IMR-90 (cell line): ENCODE results near the gene MISP3. TPM values are rescaled to one million over a fixed set of nuclear protein-coding genes. Genes with fewer than 3 reads are reported as not detected.

Experiments used
- ATAC-seq: fragments of 200-7000 bp; cut with Tn5 transposase; 2 replicates; pipeline ENCODE4 v1.9.1; 2020; ENCODE audit warnings: low read depth, mild to moderate bottlenecking, moderate library complexity
- BruUV-seq: library from RNA; stranded (reverse); fragments of 400-500 nt; replicated peaks from 2 replicates; lab custom pipeline; 2021; lab: Mats Ljungman, UMichigan
- CTCF ChIA-PET: fragments of 300-600 bp; formaldehyde crosslinking; extraction: SDS; loops from one replicate; lab custom pipeline; 2021; ENCODE audit warnings: antibody characterized with exemption; lab: Yijun Ruan, JAX
- POLR2A ChIA-PET: fragments of 300-600 bp; sonication (Branson Sonifier 250); formaldehyde crosslinking; loops from one replicate; lab custom pipeline; 2022; ENCODE audit warnings: antibody characterized with exemption; ENCODE audit not compliant: unreplicated experiment; lab: Charles Lee
- DNase-seq: peaks from one replicate; pipeline ENCODE4 v3.0.0; 2013
- H2AFZ ChIP-seq: replicated peaks from 2 replicates; pipeline ENCODE3; 2013; ENCODE audit warnings: low read length, mild to moderate bottlenecking; ENCODE audit not compliant: poor library complexity
- H2AK5ac ChIP-seq: 2 replicates; pipeline ENCODE4 v1.6.1; 2013; ENCODE audit warnings: low read depth, low read length, inconsistent platforms
- H2AK9ac ChIP-seq: replicated peaks from 2 replicates; pipeline ENCODE3; 2013; ENCODE audit warnings: mild to moderate bottlenecking, low read depth, low read length, moderate library complexity; ENCODE audit not compliant: poor library complexity
- H2BK120ac ChIP-seq: 2 replicates; pipeline ENCODE4 v1.6.1; 2013; ENCODE audit warnings: low read depth, low read length, inconsistent platforms
- H2BK15ac ChIP-seq: 3 replicates; pipeline ENCODE4 v1.6.1; 2013; ENCODE audit warnings: low read depth, low read length, inconsistent platforms
- H2BK20ac ChIP-seq: 2 replicates; pipeline ENCODE4 v1.6.1; 2013; ENCODE audit warnings: low read depth, mild to moderate bottlenecking, inconsistent platforms, low read length, moderate library complexity
- H2BK5ac ChIP-seq: 2 replicates; pipeline ENCODE4 v1.6.1; 2013; ENCODE audit warnings: mild to moderate bottlenecking, low read depth, low read length, inconsistent platforms; ENCODE audit not compliant: poor library complexity, severe bottlenecking
- H3K14ac ChIP-seq: replicated peaks from 2 replicates; pipeline ENCODE4 v1.6.1; 2013; ENCODE audit warnings: low read depth, low read length, inconsistent platforms
- H3K18ac ChIP-seq: 2 replicates; pipeline ENCODE4 v1.6.1; 2013; ENCODE audit warnings: low read depth, low read length, control low read depth
- H3K23ac ChIP-seq: 2 replicates; pipeline ENCODE4 v1.6.1; 2013; ENCODE audit warnings: low read depth, low read length, inconsistent platforms
- H3K27ac ChIP-seq: 2 replicates; pipeline ENCODE4 v1.5.1; 2013; ENCODE audit warnings: mild to moderate bottlenecking, control low read depth, low read length; ENCODE audit not compliant: insufficient read depth
- H3K27me3 ChIP-seq: 2 replicates; pipeline ENCODE4 v1.6.1; 2013; ENCODE audit warnings: low read length; ENCODE audit not compliant: control insufficient read depth, insufficient read depth
- H3K36me3 ChIP-seq: 2 replicates; pipeline ENCODE4 v1.6.1; 2013; ENCODE audit warnings: low read length, mixed read lengths; ENCODE audit not compliant: control insufficient read depth, insufficient read depth
- H3K4ac ChIP-seq: 2 replicates; pipeline ENCODE4 v1.6.1; 2013; ENCODE audit warnings: low read depth, low read length, inconsistent platforms
- H3K4me1 ChIP-seq: 2 replicates; pipeline ENCODE4 v1.6.1; 2013; ENCODE audit warnings: low read length, mixed read lengths; ENCODE audit not compliant: control insufficient read depth, insufficient read depth
- H3K4me2 ChIP-seq: 2 replicates; pipeline ENCODE4 v1.6.1; 2013; ENCODE audit warnings: low read depth, mild to moderate bottlenecking, control low read depth, low read length, moderate library complexity
- H3K4me3 ChIP-seq: 2 replicates; pipeline ENCODE4 v1.5.1; 2013; ENCODE audit warnings: low read depth, mild to moderate bottlenecking, control low read depth, low read length, moderate library complexity; ENCODE audit not compliant: insufficient read depth
- H3K56ac ChIP-seq: 2 replicates; pipeline ENCODE4 v1.6.1; 2013; ENCODE audit warnings: low read length, inconsistent platforms; ENCODE audit not compliant: insufficient read depth; ENCODE audit errors: extremely low read depth
- H3K79me1 ChIP-seq, 2 experiments: 2 replicates each; pipeline ENCODE4 v1.6.1; 2013; ENCODE audit warnings: low read length in 2 of 2, inconsistent platforms in 1 of 2, low read depth in 1 of 2
- H3K9ac ChIP-seq: 2 replicates; pipeline ENCODE4 v1.6.1; 2013; ENCODE audit warnings: low read depth, low read length, control low read depth
- H3K9me1 ChIP-seq: 2 replicates; pipeline ENCODE4 v1.6.1; 2013; ENCODE audit warnings: low read length, inconsistent platforms; ENCODE audit not compliant: insufficient read depth
- H3K9me3 ChIP-seq: 2 replicates; pipeline ENCODE4 v1.6.1; 2013; ENCODE audit warnings: low read length; ENCODE audit not compliant: control insufficient read depth, insufficient read depth
- H4K20me1 ChIP-seq: 2 replicates; pipeline ENCODE4 v1.6.1; 2013; ENCODE audit warnings: low read length, inconsistent platforms; ENCODE audit not compliant: insufficient read depth
- H4K5ac ChIP-seq: 2 replicates; pipeline ENCODE4 v1.6.1; 2013; ENCODE audit warnings: mild to moderate bottlenecking, low read depth, low read length, control low read depth
- H4K8ac ChIP-seq, 2 experiments: 2 replicates each; pipeline ENCODE4 v1.6.1; 2013; ENCODE audit warnings: low read depth in 2 of 2, low read length in 2 of 2, control low read depth in 1 of 2, inconsistent platforms in 1 of 2
- H4K91ac ChIP-seq: 2 replicates; pipeline ENCODE4 v1.6.1; 2013; ENCODE audit warnings: low read depth, low read length, inconsistent platforms; ENCODE audit not compliant: insufficient read depth
- MXI1 ChIP-seq: IDR thresholded peaks from 2 replicates; pipeline ENCODE4 v1.6.1; 2012; ENCODE audit warnings: low read depth, mild to moderate bottlenecking, low read length, moderate library complexity, borderline replicate concordance
- WGBS, 2 experiments: methylation state at CpG; one replicate each; pipeline versions ENCODE4 v1.1.5 to v1.1.7; 2013; ENCODE audit warnings: missing lambda C conversion rate in 2 of 2; ENCODE audit not compliant: insufficient read length in 1 of 2; ENCODE audit errors: extremely low coverage in 2 of 2; 5-methylcytosine and 5-hydroxymethylcytosine counted together
- dilution Hi-C: fragments of 300-500 bp; cut with HindIII; formaldehyde crosslinking; loops from one replicate; pipeline ENCODE4 v1.14.3; 2018; ENCODE audit warnings: low sequenced_read_pairs; ENCODE audit not compliant: unreplicated experiment
- in situ Hi-C: fragments of 300-500 bp; cut with MboI; formaldehyde crosslinking; loops from 3 replicates; pipeline ENCODE4 v1.14.3; 2019; ENCODE audit warnings: low sequenced_read_pairs, inconsistent platforms, mixed read lengths
- intact Hi-C: fragments of 100-400 bp; cut with micrococcal nuclease; formaldehyde crosslinking; loops from 2 replicates; pipeline ENCODE4 v1.10.0; 2022
- polyA plus RNA-seq, 3 experiments: library from polyadenylated mRNA; depleted of rRNA; stranded (reverse); fragments of >200 nt; gene quantifications; 2 replicates each; pipeline ENCODE4 v1.2.3, GENCODE V29; 2012; ENCODE audit warnings: low replicate concordance in 1 of 3
- total RNA-seq: library from RNA; depleted of rRNA; stranded (reverse); fragments of >200 nt; gene quantifications from 2 replicates; pipeline ENCODE4 v1.2.3, GENCODE V29; 2012
- TF ChIP-seq, protein P1 (sequence below): conservative IDR thresholded peaks from 2 replicates; pipeline ENCODE4 v1.5.1; 2012; ENCODE audit warnings: mild to moderate bottlenecking, low read depth, low read length, improper control_type of control experiment

Gene MISP3
- total and polyA plus RNA-seq, 2 of the 4 experiments (the other 2 are of a cell fraction) = under 0.01 to 0.68 TPM

DNA sequence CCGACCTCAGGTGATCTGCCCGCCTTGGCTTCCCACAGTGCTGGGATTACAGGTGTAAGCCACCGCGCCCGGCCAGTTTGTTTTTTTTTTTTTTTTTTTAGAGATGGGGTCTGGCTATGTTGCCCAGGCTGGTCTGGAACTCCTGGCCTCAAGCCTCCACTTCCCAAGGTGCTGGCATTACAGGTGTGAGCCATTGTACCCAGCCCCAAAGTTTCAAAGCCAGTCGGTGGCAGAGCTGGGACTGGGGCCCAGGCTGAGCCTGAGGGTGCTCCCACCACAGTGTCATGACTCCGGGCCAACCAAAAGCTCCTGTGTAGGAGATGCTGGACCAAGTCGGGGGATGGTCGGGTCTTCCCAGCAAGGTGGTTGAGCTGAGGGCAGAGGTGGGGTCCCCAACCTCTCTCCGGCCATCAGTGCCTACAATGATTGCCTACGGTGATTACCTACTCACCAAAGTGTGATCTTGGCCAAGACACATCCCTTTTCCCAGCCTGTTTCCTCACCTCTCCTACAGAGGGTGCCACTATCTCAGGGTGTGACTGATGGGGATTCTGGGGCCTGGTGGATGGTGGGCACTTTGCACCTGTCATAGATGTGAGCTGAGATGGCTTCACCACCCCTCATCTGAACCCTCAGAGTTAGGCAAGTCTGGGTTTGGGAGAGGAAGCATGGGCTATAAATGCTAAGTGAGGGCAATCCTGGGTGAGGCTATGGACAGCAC, 23.8 kb downstream of the MISP3 start:
- Histone ChIP-seq H3K18ac (no peak overlapping the region), H3K4ac (no peak overlapping the region), H3K4me3 (no peak overlapping the region), H3K14ac (no peak overlapping the region), H3K4me1 (no peaks in the 10 kb centered on the region), H3K9ac (no peak overlapping the region), H4K8ac (no peak overlapping the region), H2BK20ac (no peak overlapping the region), H3K23ac (no peak overlapping the region), H3K9me1 (peaks cover 3% of the 10 kb centered on the region; the same call in 1 of the 2 replicates), H4K20me1 (no peaks in the 10 kb centered on the region), H3K9me3 (peaks cover 8% of the 10 kb centered on the region), H3K27ac (no peak overlapping the region), H2AK9ac (no peak overlapping the region), H4K91ac (no peak overlapping the region), H2AFZ (no peak overlapping the region), H3K79me1 (no peaks in the 10 kb centered on the region; a peak in 1 of 4 replicates), H4K5ac (no peak overlapping the region), H3K36me3 (peaks cover 27% of the 10 kb centered on the region), H2AK5ac (no peak overlapping the region), H3K56ac (no peak overlapping the region), H3K27me3 (no peaks in the 10 kb centered on the region), H2BK5ac (no peak overlapping the region), H2BK15ac (no peak overlapping the region), H3K4me2 (no peak overlapping the region), H2BK120ac (no peak overlapping the region)
- dilution Hi-C loops = no loop called here
- WGBS, 2 experiments = 100% methylated on average over 1 of the region's 11 CpGs; no CpG with 5 or more reads in 1 of the 2 experiments
- DNase-seq (no peak), ATAC-seq (no peak)
- BruUV-seq = no TSS peak
- TF ChIP-seq MXI1 = no peak
- TF ChIP-seq, protein P1, sequence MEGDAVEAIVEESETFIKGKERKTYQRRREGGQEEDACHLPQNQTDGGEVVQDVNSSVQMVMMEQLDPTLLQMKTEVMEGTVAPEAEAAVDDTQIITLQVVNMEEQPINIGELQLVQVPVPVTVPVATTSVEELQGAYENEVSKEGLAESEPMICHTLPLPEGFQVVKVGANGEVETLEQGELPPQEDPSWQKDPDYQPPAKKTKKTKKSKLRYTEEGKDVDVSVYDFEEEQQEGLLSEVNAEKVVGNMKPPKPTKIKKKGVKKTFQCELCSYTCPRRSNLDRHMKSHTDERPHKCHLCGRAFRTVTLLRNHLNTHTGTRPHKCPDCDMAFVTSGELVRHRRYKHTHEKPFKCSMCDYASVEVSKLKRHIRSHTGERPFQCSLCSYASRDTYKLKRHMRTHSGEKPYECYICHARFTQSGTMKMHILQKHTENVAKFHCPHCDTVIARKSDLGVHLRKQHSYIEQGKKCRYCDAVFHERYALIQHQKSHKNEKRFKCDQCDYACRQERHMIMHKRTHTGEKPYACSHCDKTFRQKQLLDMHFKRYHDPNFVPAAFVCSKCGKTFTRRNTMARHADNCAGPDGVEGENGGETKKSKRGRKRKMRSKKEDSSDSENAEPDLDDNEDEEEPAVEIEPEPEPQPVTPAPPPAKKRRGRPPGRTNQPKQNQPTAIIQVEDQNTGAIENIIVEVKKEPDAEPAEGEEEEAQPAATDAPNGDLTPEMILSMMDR = 0 out of 2 replicates have a peak, but pooled peaks have one; percentile 2
- in situ Hi-C loops = loop anchor here (25.0 kb wide), 1 partner anchor 334 kb away; the partner anchor contains the start of genes C19orf53 and MRI1
- ChIA-PET POLR2A (no interaction called here), CTCF (no interaction called here)
- intact Hi-C loops = no loop called here
